ENCODE results near the gene TCIRG1. TPM values are rescaled to one million over a fixed set of nuclear protein-coding genes. Genes with fewer than 3 reads are reported as not detected.

TCIRG1 gene
- total and polyA plus RNA-seq, 2 of the 13 experiments (the other 11 are each of a cell fraction or from before 2014, with no cell fraction given) = 48.0 to 69.6 TPM

GRCh38 chr11:68038718-68039525, at the start of gene TCIRG1 (continued):
- TF ChIP-seq PHF21A (CRISPR knock-in tag; IDR thresholded peaks at IDR 0.05) = no peak; the same call in 1 of the 2 replicates
- TF ChIP-seq CTCF (CRISPR knock-in tag; IDR thresholded peaks at IDR 0.05) = no peak
- TF ChIP-seq CBX1 (IDR thresholded peaks at IDR 0.05; ENCODE audit: low read depth) = peak; percentile 16
- no peak for TF ChIP-seq HOMEZ (CRISPR knock-in tag; IDR thresholded peaks at IDR 0.05; ENCODE audit: low read depth)
- peak; percentile 68; the same call in 1 of the 2 replicates for TF ChIP-seq TFDP1 (CRISPR knock-in tag; IDR thresholded peaks at IDR 0.05; ENCODE audit: borderline replicate concordance)
- TF ChIP-seq TOPORS (CRISPR knock-in tag; IDR thresholded peaks at IDR 0.05) = 0 out of 2 replicates have a peak, but pooled peaks have one; percentile 82
- TF ChIP-seq MLLT10 (CRISPR knock-in tag; IDR thresholded peaks at IDR 0.05) = peak; percentile 16; the same call in 1 of the 2 replicates
- peak; percentile 66 for TF ChIP-seq NFKB2 (CRISPR knock-in tag; IDR thresholded peaks at IDR 0.05; ENCODE audit: borderline replicate concordance)
- TF ChIP-seq ZNF414 (CRISPR knock-in tag; IDR thresholded peaks at IDR 0.05) = no peak
- TF ChIP-seq ZNF232 (CRISPR knock-in tag; IDR thresholded peaks at IDR 0.05; ENCODE audit: borderline replicate concordance) = peak; percentile 18; the same call in 1 of the 2 replicates
- TF ChIP-seq PPARG (CRISPR knock-in tag; conservative IDR thresholded peaks at IDR 0.05) = no peak
- peak; percentile 49; the same call in 1 of the 2 replicates for TF ChIP-seq ZBTB10 (CRISPR knock-in tag; IDR thresholded peaks at IDR 0.05; ENCODE audit: borderline replicate concordance)
- TF ChIP-seq ZNF251 (CRISPR knock-in tag; IDR thresholded peaks at IDR 0.05) = no peak
- TF ChIP-seq THRA (CRISPR knock-in tag; IDR thresholded peaks at IDR 0.05; ENCODE audit: borderline replicate concordance) = 0 out of 2 replicates have a peak, but pooled peaks have one; percentile 42
- peak; percentile 83 for TF ChIP-seq POLR2AphosphoS5 (IDR thresholded peaks at IDR 0.05; ENCODE audit: low read depth, low read length)
- no peak for TF ChIP-seq ZNF879 (CRISPR knock-in tag; IDR thresholded peaks at IDR 0.05)
- no peak for TF ChIP-seq CERS6 (CRISPR knock-in tag; IDR thresholded peaks at IDR 0.05)

All from HepG2 (cell line).